ENCODE results near the gene SELENOO.

DNA sequence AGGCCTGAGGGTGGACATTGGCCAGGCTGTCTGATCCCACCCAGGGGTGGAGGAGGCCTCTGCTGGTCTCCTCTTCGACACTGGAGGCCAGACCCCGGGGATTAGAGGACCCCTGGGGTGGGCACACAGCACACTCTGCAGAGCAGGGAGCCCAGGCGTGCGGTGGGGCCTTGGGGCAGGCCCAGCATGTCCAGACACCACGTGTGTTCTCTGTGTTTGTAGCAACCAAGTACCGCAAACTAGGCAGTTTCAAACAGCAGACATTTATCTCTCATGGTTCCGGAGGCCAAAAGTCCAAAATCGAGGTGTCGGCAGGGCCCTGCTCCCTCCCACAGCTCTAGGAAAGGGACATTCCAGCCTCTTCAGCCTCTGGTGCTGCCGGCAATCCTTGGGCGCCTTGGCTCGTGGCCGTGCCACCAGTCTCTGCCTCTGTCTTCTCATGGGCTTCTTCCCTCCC is 28.8 kb upstream of the SELENOO start:
- TF ChIP-seq CTCF (conservative IDR thresholded peaks at IDR 0.05; ENCODE audit: low read depth, low read length) (no peak), EZH2phosphoT487 (IDR thresholded peaks at IDR 0.05; ENCODE audit: borderline replicate concordance, low read length) (no peak), EZH2 (IDR thresholded peaks at IDR 0.05; ENCODE audit: low read length, unreplicated experiment) (no peak)

All from PC-3 (cell line).